KBM-7 (cell line): ENCODE data around the gene PTPRR.
"Not testable (repeated sequence)": the region's sequence is repeated elsewhere in the genome, so short reads cannot be mapped to it uniquely, and the experiment has no call there.

ENCODE experiments used
- DNase-seq: peaks from one replicate; pipeline ENCODE4 v3.0.0-alpha.2; 2015
- in situ Hi-C: fragments of 300-500 bp; cut with MboI; formaldehyde crosslinking; loops from 2 replicates; pipeline ENCODE4 v1.14.3; 2020; ENCODE audit warnings: low sequenced_read_pairs, low pct_unique_long_range_greater_than_20kb, mixed read lengths

Gene PTPRR

DNA sequence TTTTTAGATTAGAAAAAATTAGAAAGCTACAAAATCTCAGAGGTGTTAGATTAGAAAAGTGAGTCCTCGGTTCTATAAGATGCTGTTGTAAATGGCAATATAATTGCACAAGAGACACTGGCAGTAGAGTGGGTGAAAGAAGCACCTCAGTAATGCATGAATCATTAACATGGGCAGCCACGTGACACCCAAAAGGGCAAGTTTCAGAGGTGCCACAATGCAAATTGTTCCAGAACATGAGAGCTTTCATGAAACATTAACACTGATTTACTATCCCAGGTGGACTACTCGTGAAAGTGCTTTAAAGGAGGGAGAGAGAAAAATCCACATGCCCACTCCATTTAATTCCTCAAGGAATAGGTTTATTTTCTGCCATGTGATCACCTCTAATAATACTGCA lies 108.4 kb downstream of the PTPRR start:
- no peak for DNase-seq
- in situ Hi-C loops = no loop called here

- in situ Hi-C loops = no loop called here
- no peak for DNase-seq
Observed at GRCh38 chr12:70809887-70810286, 110.7 kb downstream of the PTPRR start.

GRCh38 chr12:70807993-70808392 lies 112.5 kb downstream of the PTPRR start:
- in situ Hi-C loops, DNase-seq: not testable (repeated sequence)

GRCh38 chr12:70806827-70807226 lies 113.7 kb downstream of the PTPRR start:
- no peak for DNase-seq
- in situ Hi-C loops = no loop called here

GRCh38 chr12:70806043-70806442 lies 114.5 kb downstream of the PTPRR start:
- in situ Hi-C loops = no loop called here
- DNase-seq = no peak

DNA sequence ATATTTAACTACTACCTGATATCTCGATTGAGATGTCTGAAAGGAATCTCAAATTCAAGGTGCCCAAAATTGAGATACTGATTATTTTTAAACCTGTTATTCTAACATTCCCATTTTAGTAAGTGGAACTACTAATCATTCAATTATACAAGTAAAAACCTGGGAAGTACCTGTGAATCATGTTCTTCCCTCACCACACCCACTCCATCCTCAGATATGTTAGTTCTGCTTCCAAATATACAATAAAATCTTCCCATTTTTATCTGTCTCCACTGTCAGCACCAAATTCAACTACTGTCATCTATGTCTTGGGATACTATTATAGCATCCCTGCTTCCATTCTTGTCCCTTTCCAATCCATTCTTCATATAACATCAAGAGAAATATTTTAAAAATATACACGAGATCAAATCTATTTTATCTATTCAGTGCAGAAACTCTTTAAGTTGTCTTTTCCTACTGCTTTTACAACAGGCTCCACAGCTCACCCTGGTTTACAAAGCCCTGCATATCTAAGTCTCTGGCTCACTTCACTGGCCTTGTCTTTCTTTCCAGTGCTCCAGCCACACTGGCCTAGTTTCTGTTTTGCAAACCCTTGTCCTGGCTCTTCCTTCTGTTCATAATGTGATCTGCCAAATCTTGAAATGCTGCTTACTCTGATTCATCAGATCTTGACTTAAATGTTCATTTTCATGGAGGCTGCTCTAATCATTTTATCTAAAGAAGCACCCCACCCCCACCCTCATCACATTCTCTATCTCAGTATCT lies 122.3 kb downstream of the PTPRR start:
- DNase-seq = no peak
- in situ Hi-C loops = no loop called here

DNA sequence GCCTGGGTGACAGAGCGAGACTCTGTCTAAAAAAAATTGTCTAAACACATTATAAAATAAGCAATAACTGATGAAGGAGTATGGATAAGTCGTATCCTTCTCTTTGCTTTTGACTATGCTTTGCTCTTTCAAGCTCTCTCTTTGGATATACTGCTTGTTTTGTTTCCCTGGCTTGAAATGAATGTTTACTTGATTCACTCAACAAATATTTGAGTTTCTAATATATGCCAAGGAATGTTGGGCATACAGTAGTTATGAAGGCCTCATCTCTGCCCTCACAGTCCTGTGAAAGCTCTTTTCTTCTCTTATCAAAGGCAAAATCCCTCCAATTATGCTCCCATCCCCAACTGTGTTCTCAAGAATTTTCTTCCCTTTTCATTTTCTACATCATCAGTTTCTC lies 123.5 kb downstream of the PTPRR start:
- DNase-seq = no peak
- in situ Hi-C loops = no loop called here

DNA sequence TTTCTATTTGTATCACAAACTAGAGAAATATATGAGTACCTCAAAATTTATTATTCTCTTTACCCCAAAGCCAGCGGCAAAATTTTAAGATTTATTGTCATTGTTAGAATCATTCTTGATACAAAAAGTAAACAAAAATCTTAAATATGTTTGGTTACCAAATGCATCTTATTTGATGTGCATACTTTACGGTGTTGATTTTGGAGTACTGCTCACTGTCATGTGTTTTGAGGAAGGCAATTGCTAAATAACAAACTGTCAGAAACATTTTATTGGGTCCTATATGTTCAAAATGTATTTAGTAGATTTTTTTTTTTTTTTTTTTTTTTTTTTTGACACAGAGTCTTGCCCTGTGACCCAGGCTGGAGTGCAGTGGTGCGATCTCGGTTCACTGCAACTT lies 124.9 kb downstream of the PTPRR start:
- no peak for DNase-seq
- in situ Hi-C loops = no loop called here

- DNase-seq = no peak
- in situ Hi-C loops = no loop called here
Observed at GRCh38 chr12:70794131-70794530, 126.4 kb downstream of the PTPRR start.

- in situ Hi-C loops = no loop called here
- no peak for DNase-seq
Observed at GRCh38 chr12:70788774-70789173, 131.8 kb downstream of the PTPRR start.

DNA sequence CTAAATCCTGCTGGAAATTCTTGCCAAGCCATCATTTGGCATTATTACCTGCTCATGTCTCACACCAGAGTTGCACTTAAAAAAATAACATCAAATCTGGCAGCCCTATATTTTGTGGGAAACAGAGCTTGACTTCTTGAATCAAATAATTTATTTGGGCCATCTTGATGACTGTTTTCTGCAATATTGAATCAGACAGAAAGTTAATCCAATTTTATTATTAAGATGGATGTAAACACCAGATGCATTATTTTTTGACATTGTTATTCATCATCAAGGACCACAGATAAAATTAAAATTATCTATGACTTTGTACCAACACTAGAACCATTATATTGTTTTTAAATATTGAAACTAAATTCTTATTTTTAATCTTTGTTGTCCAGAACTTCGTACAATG lies 132.9 kb downstream of the PTPRR start:
- DNase-seq = no peak
- in situ Hi-C loops = no loop called here

DNA sequence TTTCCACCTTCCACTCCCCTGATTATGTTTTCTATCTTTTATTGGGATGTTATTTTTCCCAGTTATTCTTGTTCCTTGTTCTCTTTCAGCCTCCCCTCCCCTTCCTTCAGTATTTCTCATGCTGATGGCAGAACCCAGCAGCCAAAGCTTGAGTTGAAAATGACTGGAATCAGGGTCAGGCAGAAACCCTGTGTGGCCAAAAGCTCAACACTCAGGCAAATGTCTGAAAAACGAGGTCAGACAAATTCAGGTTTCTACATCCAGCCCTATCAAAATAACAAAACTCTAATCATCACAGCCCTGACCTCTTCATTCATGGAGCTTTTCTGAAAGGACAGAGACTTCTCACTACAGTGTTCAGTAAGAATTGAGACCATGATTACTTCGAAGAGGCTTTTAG lies 134.6 kb downstream of the PTPRR start:
- no peak for DNase-seq
- in situ Hi-C loops = no loop called here

DNA sequence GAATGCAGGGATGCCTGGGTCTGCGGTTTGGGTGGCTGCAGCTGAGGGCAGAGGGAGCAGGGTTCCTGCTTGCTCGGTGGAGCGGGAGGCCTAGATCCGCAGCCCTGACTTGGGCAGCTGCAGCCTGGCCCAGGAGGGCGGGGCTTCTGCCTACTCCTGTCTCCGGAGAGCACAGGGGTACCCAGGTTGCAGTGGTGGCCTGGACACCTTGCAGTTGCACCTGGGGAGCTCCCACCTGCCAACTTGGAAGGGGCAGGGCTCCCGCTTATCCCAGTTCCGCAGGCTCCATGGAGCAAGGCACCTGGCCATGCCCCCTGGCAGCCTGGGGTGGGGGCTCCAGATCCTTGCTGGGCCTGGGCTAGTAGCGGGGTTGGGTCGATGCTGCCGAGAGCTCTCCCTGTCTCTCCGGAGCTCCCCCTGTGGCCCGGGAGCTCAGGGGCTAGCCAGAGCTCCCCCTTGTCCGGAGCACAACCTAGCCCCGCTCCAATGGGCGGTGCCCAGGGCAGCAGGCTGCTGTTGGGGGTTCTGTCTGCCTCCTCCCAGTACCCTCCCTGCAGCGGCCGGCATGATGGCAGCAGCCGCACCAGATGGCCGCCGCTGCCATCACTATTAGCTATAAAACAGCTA lies 136.4 kb downstream of the PTPRR start:
- in situ Hi-C loops = no loop called here
- DNase-seq = no peak

DNA sequence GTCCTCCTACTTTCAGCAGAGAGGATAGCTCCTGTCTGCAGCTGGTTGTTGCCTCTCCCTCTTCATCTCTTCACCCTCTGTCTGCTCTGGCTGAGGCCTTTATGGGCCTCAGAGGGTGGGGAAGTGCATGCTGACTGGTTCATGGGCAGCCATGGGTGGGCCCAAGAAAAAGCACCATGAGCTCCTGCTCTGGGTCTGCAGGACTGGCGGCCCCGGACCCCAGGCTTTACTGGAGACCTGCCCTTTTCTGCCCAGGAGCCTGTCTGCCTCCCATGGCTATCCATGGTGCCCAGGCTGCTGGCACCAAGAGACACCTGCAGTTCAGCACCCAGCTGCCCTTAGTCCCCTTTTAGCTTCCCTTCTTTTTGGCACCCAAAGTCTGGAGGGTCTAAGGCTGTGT lies 137.1 kb downstream of the PTPRR start:
- in situ Hi-C loops = no loop called here
- no peak for DNase-seq

DNA sequence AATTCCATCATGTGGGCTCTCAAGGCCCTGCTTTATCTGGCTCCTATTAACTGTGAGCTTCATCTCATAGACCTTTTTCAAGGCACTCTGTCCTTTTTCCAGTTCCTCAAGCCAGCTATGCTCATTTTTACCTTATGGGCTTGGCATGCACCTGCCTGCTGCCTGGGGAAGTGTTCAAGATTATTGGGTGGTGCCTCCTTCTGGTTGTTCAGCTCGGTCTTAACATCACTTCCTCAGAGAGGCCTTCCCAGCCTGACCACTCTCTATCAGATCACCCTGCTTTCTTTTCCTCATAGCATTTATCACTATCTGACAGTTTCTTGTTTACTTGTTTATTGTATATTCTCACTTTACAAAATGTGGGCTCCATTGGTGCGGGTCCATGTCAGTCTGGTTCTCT lies 141.3 kb downstream of the PTPRR start:
- in situ Hi-C loops = no loop called here
- no peak for DNase-seq

DNA sequence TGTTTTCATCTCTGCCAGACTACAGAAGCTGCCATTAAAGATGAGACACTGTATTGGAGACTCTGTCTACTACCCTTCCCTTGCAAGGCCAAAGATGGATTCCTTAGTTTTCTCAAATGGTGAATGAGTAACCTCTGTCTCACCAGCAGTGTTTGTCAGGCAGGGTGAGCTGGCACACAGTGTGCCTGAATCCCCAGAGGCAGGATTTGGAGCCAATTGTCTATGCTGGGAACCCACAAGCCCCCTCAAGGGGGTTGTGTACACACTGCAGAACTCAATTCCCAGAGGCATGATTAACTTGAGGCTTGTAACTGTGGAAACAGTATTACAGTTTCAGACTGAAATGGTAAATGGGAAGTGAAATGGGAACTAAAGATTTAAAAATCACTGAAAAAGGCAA lies 146.5 kb downstream of the PTPRR start:
- in situ Hi-C loops = no loop called here
- no peak for DNase-seq

GRCh38 chr12:70772836-70773235 lies 147.7 kb downstream of the PTPRR start:
- DNase-seq = no peak
- in situ Hi-C loops = no loop called here

DNA sequence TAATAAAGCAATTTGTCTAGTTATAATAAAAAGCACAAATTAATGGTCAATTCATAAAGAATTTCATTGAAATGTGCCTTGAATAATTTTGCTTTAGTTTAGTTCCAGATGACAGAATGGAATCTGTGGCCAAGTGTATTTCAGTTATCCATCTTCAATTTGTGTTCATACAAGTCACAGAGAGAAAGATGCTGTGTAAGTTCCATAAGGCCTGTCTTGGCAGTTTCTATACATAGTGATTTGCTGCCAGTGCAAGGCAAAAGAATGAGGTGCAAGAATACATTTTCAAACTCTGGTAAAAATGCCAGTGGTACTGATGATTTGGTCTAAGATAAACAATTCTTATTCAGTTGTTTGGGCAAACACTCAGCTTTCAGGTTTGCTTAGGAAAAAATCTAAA lies 149.0 kb downstream of the PTPRR start:
- in situ Hi-C loops = no loop called here
- DNase-seq = no peak

GRCh38 chr12:70763666-70764065 lies 156.9 kb downstream of the PTPRR start:
- in situ Hi-C loops = no loop called here
- no peak for DNase-seq

DNA sequence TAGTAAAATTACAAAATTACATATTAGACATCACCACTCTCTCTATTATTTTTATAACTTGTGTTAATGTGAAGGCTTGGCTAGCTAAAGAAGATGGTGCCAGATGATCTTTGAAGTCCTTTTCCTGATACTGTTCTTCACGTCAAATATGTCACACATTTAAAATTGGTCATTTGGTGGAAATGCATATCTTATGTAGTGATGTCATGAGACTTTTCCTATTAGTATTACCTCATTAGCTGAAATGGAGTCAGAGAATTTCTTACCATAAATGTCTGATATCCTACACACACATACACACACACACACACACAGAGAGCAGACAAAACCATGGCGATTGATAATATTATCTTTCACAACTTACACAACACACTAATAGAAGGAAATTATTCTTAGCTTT lies 158.5 kb downstream of the PTPRR start:
- in situ Hi-C loops = no loop called here
- DNase-seq = no peak
